Stimulated activated CD4-positive, alpha-beta T cell treated with anti-CD3 and anti-CD28 coated beads, Interleukin-1b, Interleukin-23, amount 100 ng/mL, for 1 hour (primary cell): ENCODE data around the gene RNPS1.
A peak's percentile ranks its signal among the peaks of the same experiment; 100 is the strongest.

Experiments
- DNase-seq, 2 donors: peaks; one replicate each; pipeline ENCODE4 v3.0.0-alpha.2; 2020; ENCODE audit warnings: low read depth in 2 of 2

The RNPS1 gene

DNA sequence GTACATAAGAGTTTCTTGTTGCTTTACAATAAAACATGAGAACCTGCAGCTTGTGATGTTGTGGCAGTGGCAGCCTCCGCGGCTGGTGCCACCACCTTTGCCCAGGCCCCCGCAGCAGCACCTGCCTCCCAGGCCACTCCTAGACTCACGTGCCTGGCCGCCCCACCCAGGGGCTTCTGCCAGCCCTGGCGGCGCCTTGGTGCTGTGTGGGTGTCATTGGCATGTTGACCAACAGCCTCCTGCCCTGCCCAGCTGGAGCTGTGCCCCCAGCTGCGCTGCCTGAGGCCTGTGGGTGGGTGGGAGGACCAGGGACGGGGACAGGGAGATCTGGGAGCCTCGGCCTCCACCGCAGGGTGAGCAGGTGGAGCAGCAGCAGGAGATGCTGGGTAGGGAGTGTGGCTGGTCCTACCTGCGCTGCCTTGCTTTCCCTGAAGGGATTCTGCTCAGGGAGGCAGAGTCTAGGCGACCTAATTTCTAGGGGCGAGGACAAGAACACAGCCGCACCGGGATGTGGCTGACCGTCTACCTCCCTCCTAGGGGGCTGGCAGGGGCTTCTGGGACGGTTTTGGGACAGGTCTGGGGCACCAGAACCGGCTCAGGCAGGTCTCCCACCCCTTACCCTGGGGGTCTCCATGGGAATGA is 32.1 kb downstream of the RNPS1 start:
- no peak for DNase-seq

- no peak for DNase-seq
Measured at GRCh38 chr16:2235234-2235651, 32.7 kb downstream of the RNPS1 start.

- no peak for DNase-seq
Measured at GRCh38 chr16:2234813-2235170, 33.1 kb downstream of the RNPS1 start.

DNA sequence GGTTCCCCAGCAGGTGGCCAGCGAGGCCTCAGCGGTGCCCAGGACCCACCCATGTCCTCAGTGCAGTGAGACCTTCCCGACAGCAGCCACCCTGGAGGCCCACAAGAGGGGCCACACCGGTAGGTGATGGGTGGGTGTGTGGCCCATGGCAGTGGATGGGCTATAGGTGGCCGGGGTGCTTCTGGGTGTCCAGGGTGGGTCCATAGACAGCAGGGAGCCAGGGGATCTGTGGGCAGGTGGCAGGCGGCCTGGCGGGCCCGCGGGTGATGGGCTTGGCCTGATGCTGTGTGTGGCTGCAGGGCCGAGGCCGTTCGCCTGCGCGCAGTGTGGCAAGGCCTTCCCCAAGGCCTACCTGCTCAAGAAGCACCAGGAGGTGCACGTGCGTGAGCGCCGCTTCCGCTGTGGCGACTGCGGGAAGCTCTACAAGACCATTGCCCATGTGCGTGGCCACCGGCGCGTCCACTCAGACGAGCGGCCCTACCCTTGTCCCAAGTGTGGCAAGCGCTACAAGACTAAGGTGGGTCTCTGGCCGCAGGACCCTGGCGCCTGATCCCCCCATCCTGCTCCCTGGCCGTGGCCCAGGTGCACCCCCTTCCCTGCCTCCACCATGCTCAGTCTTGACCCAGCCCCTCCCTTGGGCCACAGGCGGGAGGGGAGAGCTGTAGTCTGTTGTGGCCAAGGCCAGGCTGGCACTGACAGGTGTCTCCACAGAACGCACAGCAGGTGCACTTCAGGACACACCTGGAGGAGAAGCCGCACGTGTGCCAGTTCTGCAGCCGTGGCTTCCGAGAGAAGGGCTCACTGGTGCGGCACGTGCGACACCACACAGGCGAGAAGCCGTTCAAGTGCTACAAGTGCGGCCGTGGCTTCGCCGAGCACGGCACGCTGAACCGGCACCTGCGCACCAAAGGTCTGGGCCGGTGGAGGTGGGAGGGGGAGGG is 33.8 kb downstream of the RNPS1 start:
- no peak for DNase-seq

DNA sequence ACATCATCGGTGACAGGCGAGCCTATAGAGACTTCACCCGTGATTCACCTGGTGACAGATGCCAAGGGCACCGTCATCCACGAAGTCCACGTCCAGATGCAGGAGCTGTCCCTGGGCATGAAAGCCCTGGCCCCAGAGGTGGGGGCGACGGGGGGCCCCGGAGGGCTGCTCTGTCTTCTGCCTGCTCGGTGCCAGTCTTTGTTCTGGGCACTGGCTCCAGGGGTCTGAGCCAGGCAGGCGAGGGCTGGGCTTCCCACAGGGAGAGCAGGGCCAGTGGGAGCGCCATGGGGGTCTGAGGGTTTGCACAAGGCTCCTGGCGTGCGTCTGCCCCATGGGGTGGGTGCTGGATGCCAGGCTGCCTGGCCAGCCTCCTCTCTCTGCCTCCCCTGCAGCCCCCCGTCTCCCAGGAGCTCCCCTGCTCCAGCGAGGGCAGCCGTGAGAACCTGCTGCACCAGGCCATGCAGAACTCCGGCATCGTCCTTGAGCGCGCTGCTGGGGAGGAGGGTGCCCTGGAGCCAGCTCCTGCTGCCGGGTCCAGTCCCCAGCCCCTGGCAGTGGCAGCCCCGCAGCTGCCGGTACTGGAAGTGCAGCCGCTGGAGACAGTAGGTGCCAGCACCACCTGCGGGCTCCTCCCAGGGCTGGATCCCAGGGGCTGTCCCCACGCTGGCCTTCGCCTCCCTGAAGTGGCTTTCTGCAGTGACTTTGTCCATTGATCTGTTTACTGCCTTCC is 34.7 kb downstream of the RNPS1 start:
- no peak for DNase-seq

DNA sequence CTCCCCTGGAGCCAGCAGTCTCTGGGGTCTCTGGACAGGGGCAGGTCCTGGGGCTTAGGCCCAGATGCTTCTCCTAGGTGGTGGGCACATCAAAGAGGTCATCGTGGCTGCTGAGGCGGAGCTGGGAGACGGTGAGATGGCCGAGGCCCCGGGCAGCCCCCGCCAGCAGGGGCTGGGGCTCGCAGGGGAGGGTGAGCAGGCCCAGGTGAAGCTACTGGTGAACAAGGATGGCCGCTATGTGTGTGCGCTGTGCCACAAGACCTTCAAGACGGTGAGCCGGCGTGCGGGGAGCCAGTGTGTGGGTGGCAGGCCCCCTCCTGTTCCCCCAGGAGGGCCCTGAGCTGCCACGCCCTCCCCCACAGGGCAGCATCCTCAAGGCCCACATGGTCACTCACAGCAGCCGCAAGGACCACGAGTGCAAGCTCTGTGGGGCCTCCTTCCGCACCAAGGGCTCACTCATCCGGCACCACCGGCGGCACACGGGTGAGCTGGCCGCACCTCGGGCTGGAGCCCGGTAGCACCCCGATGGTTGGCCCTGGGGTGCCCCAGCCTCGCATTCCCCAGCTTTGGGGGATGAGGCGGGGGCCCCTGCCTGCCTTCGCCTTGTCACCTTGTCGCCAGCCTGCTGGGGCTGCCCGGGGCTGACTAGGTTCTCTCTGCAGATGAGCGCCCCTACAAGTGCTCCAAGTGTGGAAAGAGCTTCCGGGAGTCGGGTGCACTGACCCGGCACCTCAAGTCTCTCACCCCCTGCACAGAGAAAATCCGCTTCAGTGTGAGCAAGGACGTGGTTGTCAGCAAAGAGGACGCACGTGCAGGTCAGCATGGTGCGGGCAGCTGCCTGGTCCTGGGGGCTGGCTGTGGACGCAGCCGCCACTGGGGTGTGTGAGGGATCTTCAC is 35.6 kb downstream of the RNPS1 start:
- DNase-seq = no peak

GRCh38 chr16:2231016-2231931 is 36.7 kb downstream of the RNPS1 start:
- no peak for DNase-seq

DNA sequence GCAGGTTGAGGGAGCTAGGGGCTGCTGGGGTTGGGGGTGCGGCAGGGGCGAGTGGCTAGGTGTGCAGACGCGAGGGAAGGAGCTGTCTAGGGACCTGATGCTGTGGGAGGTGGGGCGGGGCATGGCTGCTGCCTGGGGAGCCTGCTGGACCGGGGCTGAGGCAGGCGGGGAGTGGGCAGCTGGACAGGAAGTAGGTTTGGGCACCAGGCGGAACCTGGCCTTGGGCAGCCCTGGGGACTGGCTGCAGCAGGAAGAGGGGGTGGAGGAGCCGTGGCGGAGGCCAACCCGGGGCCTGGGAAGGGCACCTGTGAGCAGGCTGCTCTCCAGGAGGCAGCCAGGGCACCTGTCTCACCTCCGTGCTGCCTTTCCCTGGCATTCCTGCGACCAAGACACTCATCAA is 37.5 kb downstream of the RNPS1 start:
- no peak for DNase-seq

DNA sequence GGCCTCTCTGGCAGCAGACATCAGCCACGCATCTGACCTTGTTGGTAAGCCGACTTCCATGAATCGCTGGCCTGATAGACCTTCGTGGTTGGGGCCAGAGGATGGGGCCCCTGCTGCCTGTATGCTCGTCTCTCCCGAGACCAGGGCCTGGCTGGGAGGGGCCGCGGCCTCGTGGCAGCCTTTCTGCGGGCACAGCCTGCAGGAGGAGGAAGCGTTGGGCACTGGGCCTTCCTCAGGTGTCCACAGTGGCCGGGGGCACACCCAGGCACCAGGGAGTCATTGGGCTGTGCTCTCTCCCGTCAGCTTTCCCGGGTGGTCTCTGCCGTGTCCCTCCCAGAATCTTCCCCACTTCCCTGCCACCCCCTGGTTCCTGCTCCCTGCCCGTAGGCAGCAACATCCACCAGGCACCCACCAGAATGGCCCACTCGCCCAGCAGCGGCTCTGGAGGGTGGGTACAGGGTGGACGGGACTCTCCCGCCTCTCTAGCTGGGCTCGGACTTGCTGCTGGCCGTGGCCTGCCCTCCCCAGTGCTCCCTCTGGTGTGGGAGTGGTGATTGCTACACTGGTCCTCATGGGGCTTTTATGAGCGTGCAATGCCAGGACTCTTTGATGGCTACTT is 38.2 kb downstream of the RNPS1 start:
- no peak for DNase-seq

DNA sequence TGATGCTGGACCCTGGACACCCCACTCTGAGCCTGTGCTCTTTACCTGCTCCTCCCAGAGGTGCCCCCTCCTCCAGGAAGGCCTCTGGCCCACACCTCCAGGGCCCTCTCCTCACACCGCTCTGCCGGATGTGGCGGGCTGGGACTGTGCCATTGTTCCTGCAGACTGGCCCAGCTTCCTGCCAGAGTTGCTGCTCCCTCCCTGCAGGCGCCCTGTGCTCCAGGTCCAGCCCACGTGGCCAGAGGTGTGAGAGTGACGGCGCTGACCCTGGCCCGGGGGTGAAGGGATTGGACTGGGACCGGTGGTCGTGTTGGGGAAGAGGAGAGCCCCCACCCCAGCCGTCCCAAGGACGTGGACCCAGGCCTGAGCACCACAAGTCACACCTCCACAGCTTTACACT is 38.8 kb downstream of the RNPS1 start:
- DNase-seq = no peak

DNA sequence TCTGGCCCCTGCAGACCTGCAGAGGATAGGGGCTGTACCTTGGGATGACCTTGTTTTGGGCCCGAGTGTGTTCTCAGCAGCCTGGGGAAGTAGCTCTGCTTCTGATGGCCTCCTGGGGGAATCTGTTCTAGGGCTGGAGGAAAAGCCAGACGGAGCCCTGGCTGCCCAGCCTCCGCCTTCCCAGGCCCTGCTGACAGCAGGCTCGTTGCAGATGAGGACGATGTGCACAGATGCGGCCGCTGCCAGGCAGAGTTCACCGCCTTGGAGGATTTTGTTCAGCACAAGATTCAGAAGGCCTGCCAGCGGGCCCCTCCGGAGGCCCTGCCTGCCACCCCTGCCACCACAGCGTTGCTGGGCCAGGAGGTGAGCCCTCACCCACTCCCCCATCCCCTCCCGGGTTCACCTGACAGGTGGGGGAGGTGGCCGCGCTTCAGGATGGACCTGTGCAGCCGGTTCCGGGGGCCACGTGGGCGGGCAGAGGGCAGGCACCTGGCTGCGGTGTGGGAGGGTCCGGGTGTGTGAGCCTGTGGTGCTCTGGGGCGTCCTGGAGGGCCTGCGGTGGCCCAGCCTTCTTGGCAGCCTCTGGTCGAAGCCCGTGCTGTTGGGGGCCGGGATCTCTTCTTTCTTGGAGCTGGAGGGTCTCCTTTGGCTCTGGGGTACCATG is 39.6 kb downstream of the RNPS1 start:
- no peak for DNase-seq

DNA sequence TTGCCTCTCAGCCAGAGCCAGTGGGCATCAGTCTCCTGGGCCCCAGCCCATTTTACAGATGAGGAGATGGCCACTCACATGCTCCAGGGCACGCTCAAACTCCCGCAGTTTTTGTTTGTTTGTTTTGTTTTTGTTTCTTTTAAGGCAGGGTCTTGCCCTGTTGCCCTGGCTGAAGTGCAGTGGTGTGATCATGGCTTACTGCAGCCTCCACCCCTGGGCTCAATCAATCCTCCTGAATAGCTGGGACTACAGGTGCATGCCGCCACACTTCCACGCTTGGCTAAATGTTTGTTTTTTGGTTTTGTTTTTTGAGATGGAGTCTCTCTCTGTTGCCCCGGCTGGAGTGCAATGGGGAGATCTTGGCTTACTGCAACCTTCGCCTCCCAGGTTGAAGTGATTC is 41.0 kb downstream of the RNPS1 start:
- DNase-seq = no peak

GRCh38 chr16:2226245-2226793 is 41.6 kb downstream of the RNPS1 start:
- DNase-seq = no peak

DNA sequence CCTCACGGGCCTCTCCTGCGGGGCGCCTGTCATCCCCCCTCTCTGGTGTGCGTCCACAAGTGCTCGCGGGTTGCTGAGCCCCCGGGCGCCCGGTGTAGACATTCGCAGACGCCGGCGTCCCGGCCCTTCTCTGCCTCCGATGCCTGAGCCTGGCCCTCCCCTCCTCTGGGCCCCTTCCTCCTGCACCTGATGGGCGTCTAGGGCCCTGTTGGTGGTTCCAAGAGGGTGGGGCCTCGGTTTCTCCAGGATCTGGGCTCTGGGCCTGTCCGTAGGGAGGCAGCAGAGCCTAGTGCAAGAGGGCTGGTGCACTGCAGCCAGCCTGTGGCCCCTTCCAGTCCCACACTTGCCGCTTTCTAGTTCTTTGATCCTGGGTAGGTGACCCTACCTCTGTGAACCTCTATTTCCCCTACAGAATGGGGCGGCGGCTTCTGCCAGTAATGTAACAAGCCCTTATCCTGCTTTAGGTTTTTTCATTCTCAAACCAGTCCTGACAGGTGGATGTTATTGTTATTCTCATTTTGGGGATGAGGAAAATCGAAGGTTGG is 43.9 kb downstream of the RNPS1 start:
- no peak for DNase-seq

GRCh38 chr16:2223221-2223941 is 44.5 kb downstream of the RNPS1 start, which contains the start of gene E4F1:
Gene E4F1, plus strand, starts transcription at chr16:2223591. Its CDS starts 23 bp downstream, at chr16:2223614.
- peak; percentile 98 to 99 for DNase-seq

GRCh38 chr16:2216330-2216729 is 51.6 kb downstream of the RNPS1 start:
- no peak for DNase-seq

DNA sequence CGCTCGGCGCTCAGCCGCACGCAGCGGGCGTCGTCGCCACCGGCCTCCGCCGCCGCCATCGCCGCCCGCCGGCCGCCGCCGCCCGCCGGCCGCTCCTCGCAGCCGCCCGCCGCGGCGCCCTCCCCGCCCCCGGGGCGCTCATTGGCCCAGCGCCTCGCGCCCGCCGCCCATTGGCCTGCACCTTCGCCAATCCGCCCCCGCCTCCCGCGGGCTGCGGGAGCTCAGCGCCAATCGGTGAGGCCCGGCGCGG is 53.3 kb downstream of the RNPS1 start, which contains the start of gene PGP:
Gene PGP, minus strand, starts transcription at position 122 of the 250 bp plus-strand sequence. Its CDS starts 63 bp downstream, at position 59.
- no peak for DNase-seq
